ENCODE data around the gene NAPSA. TPM values are rescaled to one million over a fixed set of nuclear protein-coding genes. Genes with fewer than 3 reads are reported as not detected.
A peak's percentile ranks its signal among the peaks of the same experiment; 100 is the strongest.
"Not testable (repeated sequence)": the region's sequence is repeated elsewhere in the genome, so short reads cannot be mapped to it uniquely, and the experiment has no call there.

Gene NAPSA
- polyA plus RNA-seq, 1 experiment = 0.10 TPM

GRCh38 chr19:50392759-50393158 lies 27.3 kb upstream of the NAPSA start:
- Histone ChIP-seq H3K27ac (ENCODE audit: low read depth, low read length) (no peak overlapping the region), H3K4me3 (ENCODE audit: low read depth, low read length) (no peak overlapping the region), H3K27me3 (ENCODE audit: control insufficient read depth, insufficient read depth, low read length) (no peaks in the 10 kb centered on the region), H3K9me3 (ENCODE audit: control insufficient read depth, insufficient read depth, low read length) (no peaks in the 10 kb centered on the region)
- DNase-seq (ENCODE audit: low read depth, low spot score) = no peak
- TF ChIP-seq CTCF (IDR thresholded peaks at IDR 0.05; ENCODE audit: low read depth, low read length) = no peak
- ChIA-PET CTCF (no interaction called here), POLR2A (no interaction called here)

DNA sequence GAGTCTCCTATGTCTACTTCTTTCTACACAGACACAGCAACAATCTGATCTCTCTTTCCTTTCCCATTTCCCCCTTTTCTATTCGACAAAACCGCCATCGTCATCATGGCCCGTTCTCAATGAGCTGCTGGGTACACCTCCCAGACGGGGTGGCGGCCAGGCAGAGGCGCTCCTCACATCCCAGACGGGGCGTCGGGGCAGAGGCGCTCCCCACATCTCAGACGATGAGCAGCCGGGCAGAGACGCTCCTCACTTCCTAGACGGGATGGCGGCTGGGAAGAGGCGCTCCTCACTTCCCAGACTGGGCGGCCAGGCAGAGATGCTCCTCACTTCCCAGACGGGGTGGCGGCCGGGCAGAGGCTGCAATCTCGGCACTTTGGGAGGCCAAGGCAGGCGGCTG lies 25.5 kb upstream of the NAPSA start:
- H3K9me3 ChIP-seq (ENCODE audit: control insufficient read depth, insufficient read depth, low read length); H3K27me3 ChIP-seq (ENCODE audit: control insufficient read depth, insufficient read depth, low read length); H3K27ac ChIP-seq (ENCODE audit: low read depth, low read length); CTCF ChIA-PET; DNase-seq (ENCODE audit: low read depth, low spot score); POLR2A ChIA-PET; H3K4me3 ChIP-seq (ENCODE audit: low read depth, low read length): not testable (repeated sequence)

GRCh38 chr19:50390295-50390694 lies 24.9 kb upstream of the NAPSA start:
- H3K9me3 ChIP-seq (ENCODE audit: control insufficient read depth, insufficient read depth, low read length); H3K27me3 ChIP-seq (ENCODE audit: control insufficient read depth, insufficient read depth, low read length); CTCF ChIA-PET; H3K4me3 ChIP-seq (ENCODE audit: low read depth, low read length); H3K27ac ChIP-seq (ENCODE audit: low read depth, low read length); DNase-seq (ENCODE audit: low read depth, low spot score): not testable (repeated sequence)
- POLR2A ChIA-PET = interaction anchor here (0.6 kb wide), 1 partner anchor 1204 kb away, joined by 4 read pairs; no protein-coding TSS in a partner anchor

GRCh38 chr19:50387868-50388245 lies 22.4 kb upstream of the NAPSA start:
- no peaks in the 10 kb centered on the region for H3K27me3 ChIP-seq (ENCODE audit: control insufficient read depth, insufficient read depth, low read length)
- no peak overlapping the region for H3K4me3 ChIP-seq (ENCODE audit: low read depth, low read length)
- TF ChIP-seq CTCF (IDR thresholded peaks at IDR 0.05; ENCODE audit: low read depth, low read length) = no peak
- DNase-seq (ENCODE audit: low read depth, low spot score) = no peak
- no peak overlapping the region for H3K27ac ChIP-seq (ENCODE audit: low read depth, low read length)
- ChIA-PET POLR2A (no interaction called here), CTCF (interaction anchor here (1.2 to 1.7 kb wide), 2 partner anchors 19 to 31 kb away, joined by 4 read pairs; no protein-coding TSS in a partner anchor)
- H3K9me3 ChIP-seq (ENCODE audit: control insufficient read depth, insufficient read depth, low read length) = no peaks in the 10 kb centered on the region; the same call in 1 of the 2 replicates

DNA sequence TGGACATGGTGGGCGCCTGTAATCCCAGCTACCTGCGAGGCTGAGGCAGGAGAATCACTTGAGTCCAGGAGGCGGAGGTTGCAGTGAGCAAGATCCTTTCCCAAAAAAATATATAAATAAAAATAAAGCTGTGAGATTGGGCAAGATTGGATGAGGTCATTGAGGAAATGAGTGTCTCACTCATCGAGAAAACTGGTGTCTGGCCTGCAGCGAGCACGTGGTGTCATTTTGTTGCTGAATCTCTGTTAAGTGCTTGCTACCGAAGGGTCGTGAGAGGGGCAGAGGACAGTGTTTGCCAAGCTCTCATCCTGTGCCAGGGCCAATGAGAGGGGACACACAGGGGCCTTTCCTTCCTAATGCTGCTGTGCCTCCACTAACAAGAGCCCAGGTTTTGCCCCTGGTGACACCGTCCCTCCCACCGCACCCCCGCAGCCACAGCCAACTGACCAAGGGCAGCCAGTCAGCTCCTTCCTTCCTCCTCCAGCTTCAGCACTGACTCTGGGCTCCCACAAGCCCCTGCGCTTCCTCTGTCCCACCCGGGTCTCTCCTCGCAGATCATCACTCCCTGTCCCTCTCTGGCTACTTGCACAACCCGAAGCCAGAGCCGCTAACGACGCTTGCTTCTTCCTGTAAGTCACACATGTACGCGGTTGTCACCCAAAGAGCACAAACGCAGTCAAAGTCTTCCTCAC lies 21.9 kb upstream of the NAPSA start:
- DNase-seq (ENCODE audit: low read depth, low spot score) = no peak
- TF ChIP-seq CTCF (IDR thresholded peaks at IDR 0.05; ENCODE audit: low read depth, low read length) = no peak
- no peak overlapping the region for H3K4me3 ChIP-seq (ENCODE audit: low read depth, low read length)
- CTCF ChIA-PET = interaction anchor here (1.2 to 1.7 kb wide), 2 partner anchors 18 to 30 kb away, joined by 4 read pairs; no protein-coding TSS in a partner anchor
- POLR2A ChIA-PET = interaction anchor here (0.6 kb wide), 1 partner anchor 337 kb away, joined by 3 read pairs; no protein-coding TSS in a partner anchor
- H3K9me3 ChIP-seq (ENCODE audit: control insufficient read depth, insufficient read depth, low read length) = no peaks in the 10 kb centered on the region; the same call in 1 of the 2 replicates
- peak overlapping the region; percentile 31 for H3K27ac ChIP-seq (ENCODE audit: low read depth, low read length)
- H3K27me3 ChIP-seq (ENCODE audit: control insufficient read depth, insufficient read depth, low read length) = no peaks in the 10 kb centered on the region
